ENCODE data around the gene STXBP2. TPM values are rescaled to one million over a fixed set of nuclear protein-coding genes. Genes with fewer than 3 reads are reported as not detected.

Gene STXBP2
- total and polyA plus RNA-seq, 4 donors: 80.3 to 455 (median 195) TPM

DNA sequence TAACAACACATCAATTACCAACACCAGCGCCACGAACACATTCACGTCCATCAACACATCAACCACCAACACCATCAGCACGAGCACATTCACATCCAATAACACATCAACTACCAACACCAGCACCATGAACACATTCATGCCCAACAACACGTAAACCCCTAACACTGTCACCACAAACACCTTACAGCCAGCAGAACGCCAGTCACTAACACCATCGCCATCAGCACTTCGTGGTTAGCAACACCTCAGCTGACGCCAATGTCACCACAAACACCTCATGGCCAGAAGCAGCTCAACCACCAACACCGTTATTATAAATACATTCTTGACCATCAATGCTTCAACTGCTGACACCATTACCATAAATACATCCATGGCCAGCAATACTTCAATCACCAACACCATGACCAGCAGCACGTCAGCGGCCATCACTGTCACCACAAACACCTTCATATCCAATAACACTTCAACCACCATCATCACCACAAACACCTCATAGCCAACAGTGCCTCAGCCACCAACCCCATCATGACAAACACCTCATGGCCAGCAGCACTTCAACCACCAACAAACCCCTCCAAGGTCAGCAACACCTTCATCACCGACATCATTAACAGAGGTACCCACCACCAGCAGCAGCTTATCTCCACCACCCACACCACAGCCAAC, 55.6 kb downstream of the STXBP2 start:
- Histone ChIP-seq H3K9ac (ENCODE audit: insufficient read depth in 1 of 2, low read length in 2 of 2) (no peak overlapping the region), H3K27me3 (ENCODE audit: control insufficient read depth in 3 of 3, insufficient read depth in 3 of 3, low read length in 2 of 3) (peaks cover 0 to 9% (median 0%) of the 10 kb centered on the region in 3 donors), H3K27ac (ENCODE audit: low read depth in 1 of 2, low read length in 1 of 2) (no peak overlapping the region), H3K9me3 (ENCODE audit: control insufficient read depth in 4 of 4, insufficient read depth in 3 of 4, low read length in 3 of 4) (peaks cover 0 to 8% (median 0%) of the 10 kb centered on the region in 4 donors), H3K4me3 (no peak overlapping the region), H3K4me1 (ENCODE audit: control insufficient read depth in 5 of 5, insufficient read depth in 5 of 5, low read length in 5 of 5) (no peaks in the 10 kb centered on the region), H3K36me3 (ENCODE audit: control insufficient read depth in 4 of 4, insufficient read depth in 4 of 4, low read length in 4 of 4) (no peaks in the 10 kb centered on the region)
- WGBS, 2 donors: 70 to 72% methylated on average over 13 of the region's 13 CpGs
- TF ChIP-seq, protein P1, sequence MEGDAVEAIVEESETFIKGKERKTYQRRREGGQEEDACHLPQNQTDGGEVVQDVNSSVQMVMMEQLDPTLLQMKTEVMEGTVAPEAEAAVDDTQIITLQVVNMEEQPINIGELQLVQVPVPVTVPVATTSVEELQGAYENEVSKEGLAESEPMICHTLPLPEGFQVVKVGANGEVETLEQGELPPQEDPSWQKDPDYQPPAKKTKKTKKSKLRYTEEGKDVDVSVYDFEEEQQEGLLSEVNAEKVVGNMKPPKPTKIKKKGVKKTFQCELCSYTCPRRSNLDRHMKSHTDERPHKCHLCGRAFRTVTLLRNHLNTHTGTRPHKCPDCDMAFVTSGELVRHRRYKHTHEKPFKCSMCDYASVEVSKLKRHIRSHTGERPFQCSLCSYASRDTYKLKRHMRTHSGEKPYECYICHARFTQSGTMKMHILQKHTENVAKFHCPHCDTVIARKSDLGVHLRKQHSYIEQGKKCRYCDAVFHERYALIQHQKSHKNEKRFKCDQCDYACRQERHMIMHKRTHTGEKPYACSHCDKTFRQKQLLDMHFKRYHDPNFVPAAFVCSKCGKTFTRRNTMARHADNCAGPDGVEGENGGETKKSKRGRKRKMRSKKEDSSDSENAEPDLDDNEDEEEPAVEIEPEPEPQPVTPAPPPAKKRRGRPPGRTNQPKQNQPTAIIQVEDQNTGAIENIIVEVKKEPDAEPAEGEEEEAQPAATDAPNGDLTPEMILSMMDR (IDR thresholded peaks at IDR 0.05; ENCODE audit: control extremely low read depth, extremely low read depth): no peak
- no peak for ATAC-seq (ENCODE audit: insufficient read depth, low FRiP score)
- DNase-seq: no peak

DNA sequence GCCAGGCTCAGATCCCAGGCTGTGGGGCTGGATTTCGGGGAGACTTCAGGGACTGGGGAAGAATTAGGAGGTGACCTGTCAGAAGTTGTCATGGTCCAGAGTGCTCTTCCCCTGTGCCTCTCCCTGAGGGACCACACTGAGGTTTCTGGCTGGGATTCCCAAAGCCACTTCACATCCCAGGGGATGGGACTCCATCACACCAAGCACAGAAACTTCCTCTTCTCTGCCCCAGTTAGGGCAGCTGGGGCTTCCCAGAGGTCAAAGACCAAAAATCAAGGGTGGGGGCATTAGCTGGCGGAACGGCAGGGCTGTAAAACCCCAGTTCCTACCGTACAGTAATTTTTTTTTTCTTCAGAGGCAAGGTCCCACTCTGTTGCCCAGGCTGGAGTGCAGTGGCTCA, 57.6 kb downstream of the STXBP2 start:
- TF ChIP-seq, protein P1 (IDR thresholded peaks at IDR 0.05; ENCODE audit: control extremely low read depth, extremely low read depth): no peak
- Histone ChIP-seq H3K4me1 (ENCODE audit: control insufficient read depth in 5 of 5, insufficient read depth in 5 of 5, low read length in 5 of 5) (no peaks in the 10 kb centered on the region), H3K4me3 (no peak overlapping the region), H3K27ac (ENCODE audit: low read depth in 1 of 2, low read length in 1 of 2) (no peak overlapping the region), H3K9ac (ENCODE audit: insufficient read depth in 1 of 2, low read length in 2 of 2) (no peak overlapping the region), H3K9me3 (ENCODE audit: control insufficient read depth in 4 of 4, insufficient read depth in 3 of 4, low read length in 3 of 4) (peaks cover 0 to 8% (median 0%) of the 10 kb centered on the region in 4 donors), H3K36me3 (ENCODE audit: control insufficient read depth in 4 of 4, insufficient read depth in 4 of 4, low read length in 4 of 4) (no peaks in the 10 kb centered on the region), H3K27me3 (ENCODE audit: control insufficient read depth in 3 of 3, insufficient read depth in 3 of 3, low read length in 2 of 3) (peaks cover 0 to 7% (median 0%) of the 10 kb centered on the region in 3 donors)
- DNase-seq (no peak), ATAC-seq (ENCODE audit: insufficient read depth, low FRiP score) (no peak)
- WGBS, 2 donors: 53 to 61% methylated on average over 4 of the region's 4 CpGs

Small RNA genes lying within 50 kb of the gene (small RNA-seq; reads per million reads assigned to genes)
- gene MIR6792 (ENCODE audit: low replicate concordance): not detected

Other genes with a start within 250 kb of the STXBP2 start
- gene PEX11G, start 148.1 kb upstream of the STXBP2 start, total RNA-seq: 10 to 100 TPM in 1 of 2 donors, 1 to 10 TPM in 1; 4.1 to 10.3 TPM
- 10 to 100 TPM in 1 of 2 donors, 1 to 10 TPM in 1; 4.7 to 11.1 TPM for gene PEX11G, start 148.1 kb upstream of the STXBP2 start, polyA plus RNA-seq
- gene ZNF358, start 121.0 kb upstream of the STXBP2 start, total RNA-seq: 10 to 100 TPM; 25.2 to 44.1 TPM
- gene ZNF358, start 121.0 kb upstream of the STXBP2 start, polyA plus RNA-seq: 10 to 100 TPM; 24.2 to 71.8 TPM
- gene MCOLN1, start 114.5 kb upstream of the STXBP2 start, total RNA-seq: 10 to 100 TPM; 11.6 to 65.3 TPM
- 10 to 100 TPM; 54.4 to 68.1 TPM for gene MCOLN1, start 114.5 kb upstream of the STXBP2 start, polyA plus RNA-seq
- 100 to 1,000 TPM in 1 of 2 donors, 10 to 100 TPM in 1; 41.8 to 267 TPM for gene PNPLA6, start 101.4 kb upstream of the STXBP2 start, total RNA-seq
- gene PNPLA6, start 101.4 kb upstream of the STXBP2 start, polyA plus RNA-seq: 100 to 1,000 TPM in 1 of 2 donors, 10 to 100 TPM in 1; 89.9 to 154 TPM
- gene CAMSAP3, start 41.2 kb upstream of the STXBP2 start, total RNA-seq: 10 to 100 TPM; 18.3 to 30.4 TPM
- 10 to 100 TPM in 1 of 2 donors, 1 to 10 TPM in 1; 9.2 to 20.0 TPM for gene CAMSAP3, start 41.2 kb upstream of the STXBP2 start, polyA plus RNA-seq
- gene XAB2, start 7.6 kb upstream of the STXBP2 start, total RNA-seq: 10 to 100 TPM; 37.2 to 41.4 TPM
- gene XAB2, start 7.6 kb upstream of the STXBP2 start, polyA plus RNA-seq: 10 to 100 TPM; 34.1 to 48.3 TPM
- 100 to 1,000 TPM in 1 of 2 donors, 10 to 100 TPM in 1; 26.9 to 116 TPM for gene PET100, start 7.3 kb upstream of the STXBP2 start, total RNA-seq
- 100 to 1,000 TPM in 1 of 2 donors, 10 to 100 TPM in 1; 60.5 to 383 TPM for gene PET100, start 7.3 kb upstream of the STXBP2 start, polyA plus RNA-seq
- gene PCP2, start 3.4 kb upstream of the STXBP2 start, total RNA-seq: 1 to 10 TPM in 1 of 2 donors, under 1 TPM in 1; 0.60 to 2.1 TPM
- 1 to 10 TPM; 1.8 to 4.4 TPM for gene PCP2, start 3.4 kb upstream of the STXBP2 start, polyA plus RNA-seq
- 10 to 100 TPM in 1 of 2 donors, 1 to 10 TPM in 1; 2.9 to 42.6 TPM for gene RETN, start 31.9 kb downstream of the STXBP2 start, total RNA-seq
- 1,000 to 10,000 TPM in 1 of 2 donors, 10 to 100 TPM in 1; 73.9 to 1,168 TPM for gene RETN, start 31.9 kb downstream of the STXBP2 start, polyA plus RNA-seq
- 10 to 100 TPM in 1 of 2 donors, 1 to 10 TPM in 1; 2.5 to 68.4 TPM for gene MCEMP1, start 40.0 kb downstream of the STXBP2 start, total RNA-seq
- 100 to 1,000 TPM in 1 of 2 donors, 10 to 100 TPM in 1; 31.9 to 298 TPM for gene MCEMP1, start 40.0 kb downstream of the STXBP2 start, polyA plus RNA-seq
- gene TRAPPC5, start 43.7 kb downstream of the STXBP2 start, total RNA-seq: 100 to 1,000 TPM in 1 of 2 donors, 10 to 100 TPM in 1; 29.8 to 108 TPM
- 100 to 1,000 TPM; 142 to 224 TPM for gene TRAPPC5, start 43.7 kb downstream of the STXBP2 start, polyA plus RNA-seq
- gene FCER2, start 65.0 kb downstream of the STXBP2 start, total RNA-seq: under 1 TPM; 0.37 to 0.43 TPM
- 1 to 10 TPM in 1 of 2 donors, under 1 TPM in 1; 0.47 to 1.2 TPM for gene FCER2, start 65.0 kb downstream of the STXBP2 start, polyA plus RNA-seq
- gene CLEC4G, start 95.0 kb downstream of the STXBP2 start, total RNA-seq: under 1 TPM in 1 of 2 donors, not detected in 1; 0.43 TPM
- gene CLEC4G, start 95.0 kb downstream of the STXBP2 start, polyA plus RNA-seq: under 1 TPM; 0.31 to 0.96 TPM
- gene CD209, start 110.4 kb downstream of the STXBP2 start, total RNA-seq: 1 to 10 TPM; 2.0 to 3.3 TPM
- 1 to 10 TPM in 1 of 2 donors, under 1 TPM in 1; 0.57 to 1.6 TPM for gene CD209, start 110.4 kb downstream of the STXBP2 start, polyA plus RNA-seq
- gene CLEC4M, start 126.1 kb downstream of the STXBP2 start, total RNA-seq: 1 to 10 TPM in 1 of 2 donors, under 1 TPM in 1; 0.34 to 1.2 TPM
- gene CLEC4M, start 126.1 kb downstream of the STXBP2 start, polyA plus RNA-seq: 1 to 10 TPM in 1 of 2 donors, under 1 TPM in 1; 0.26 to 2.5 TPM
- 10 to 100 TPM; 10.7 to 18.6 TPM for gene EVI5L, start 193.1 kb downstream of the STXBP2 start, total RNA-seq
- 10 to 100 TPM; 12.3 to 12.9 TPM for gene EVI5L, start 193.1 kb downstream of the STXBP2 start, polyA plus RNA-seq
- gene PRR36, start 237.3 kb downstream of the STXBP2 start, total RNA-seq: 1 to 10 TPM; 1.3 to 3.4 TPM
- under 1 TPM; 0.30 to 0.89 TPM for gene PRR36, start 237.3 kb downstream of the STXBP2 start, polyA plus RNA-seq